HFF-Myc (cell line): ENCODE data around the gene MAST2.
"Not testable (repeated sequence)": the region's sequence is repeated elsewhere in the genome, so short reads cannot be mapped to it uniquely, and the experiment has no call there.

Experiments
- DNase-seq: peaks from one replicate; pipeline ENCODE4 v3.0.0-alpha.2; 2011; ENCODE audit warnings: low read depth; ENCODE audit errors: extremely low read depth
- H3K4me3 ChIP-seq: replicated peaks from 2 replicates; pipeline ENCODE4 v1.5.1; 2011; ENCODE audit warnings: low read depth, mild to moderate bottlenecking, control low read depth, low read length
- TF ChIP-seq, protein P1 (sequence below): IDR thresholded peaks from 2 replicates; pipeline ENCODE4 v1.5.1; 2012; ENCODE audit warnings: mild to moderate bottlenecking, low read depth, low read length, control low read depth; ENCODE audit errors: missing control alignments

The MAST2 gene

DNA sequence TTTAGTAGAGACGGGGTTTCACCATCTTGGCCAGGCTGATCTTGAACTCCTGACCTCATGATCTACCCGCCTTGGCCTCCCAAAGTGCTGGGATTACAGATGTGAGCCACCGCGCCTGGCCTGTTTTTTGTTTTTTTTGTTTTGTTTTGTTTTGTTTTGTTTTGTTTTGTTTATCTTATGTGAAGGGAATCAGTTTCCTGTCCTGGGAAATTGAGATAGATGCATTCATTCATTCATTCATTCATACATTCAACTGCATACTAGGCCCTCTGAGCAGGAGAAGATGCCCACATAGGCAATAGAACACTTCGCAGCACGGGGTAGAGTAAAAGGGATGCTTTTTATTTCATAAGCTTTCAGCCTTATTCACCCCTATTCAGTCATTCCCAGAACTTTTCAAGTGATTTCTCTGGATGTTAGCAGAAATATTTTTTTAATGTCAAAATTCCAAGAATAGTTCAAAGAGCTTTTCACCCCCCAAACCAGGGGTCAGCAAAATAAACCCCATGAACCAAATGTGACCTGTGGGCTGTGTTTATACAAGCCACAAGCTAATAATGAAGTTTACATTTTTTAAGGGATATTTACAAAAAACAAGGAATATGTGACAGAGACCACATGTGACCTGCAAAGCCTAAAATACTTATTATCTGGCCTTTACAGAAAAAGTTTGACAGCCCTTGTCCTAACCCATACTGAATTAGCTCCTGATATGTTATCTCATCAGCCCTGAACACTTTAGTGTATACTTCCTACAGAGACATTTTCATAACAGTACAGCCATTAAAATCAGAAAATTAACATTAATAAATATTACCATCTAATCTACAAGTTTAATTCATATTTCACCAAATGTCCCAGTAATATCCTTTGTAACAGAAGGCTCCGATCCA lies 127.1 kb downstream of the MAST2 start:
- TF ChIP-seq, protein P1, sequence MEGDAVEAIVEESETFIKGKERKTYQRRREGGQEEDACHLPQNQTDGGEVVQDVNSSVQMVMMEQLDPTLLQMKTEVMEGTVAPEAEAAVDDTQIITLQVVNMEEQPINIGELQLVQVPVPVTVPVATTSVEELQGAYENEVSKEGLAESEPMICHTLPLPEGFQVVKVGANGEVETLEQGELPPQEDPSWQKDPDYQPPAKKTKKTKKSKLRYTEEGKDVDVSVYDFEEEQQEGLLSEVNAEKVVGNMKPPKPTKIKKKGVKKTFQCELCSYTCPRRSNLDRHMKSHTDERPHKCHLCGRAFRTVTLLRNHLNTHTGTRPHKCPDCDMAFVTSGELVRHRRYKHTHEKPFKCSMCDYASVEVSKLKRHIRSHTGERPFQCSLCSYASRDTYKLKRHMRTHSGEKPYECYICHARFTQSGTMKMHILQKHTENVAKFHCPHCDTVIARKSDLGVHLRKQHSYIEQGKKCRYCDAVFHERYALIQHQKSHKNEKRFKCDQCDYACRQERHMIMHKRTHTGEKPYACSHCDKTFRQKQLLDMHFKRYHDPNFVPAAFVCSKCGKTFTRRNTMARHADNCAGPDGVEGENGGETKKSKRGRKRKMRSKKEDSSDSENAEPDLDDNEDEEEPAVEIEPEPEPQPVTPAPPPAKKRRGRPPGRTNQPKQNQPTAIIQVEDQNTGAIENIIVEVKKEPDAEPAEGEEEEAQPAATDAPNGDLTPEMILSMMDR = no peak
- no peak overlapping the region for H3K4me3 ChIP-seq
- no peak for DNase-seq

DNA sequence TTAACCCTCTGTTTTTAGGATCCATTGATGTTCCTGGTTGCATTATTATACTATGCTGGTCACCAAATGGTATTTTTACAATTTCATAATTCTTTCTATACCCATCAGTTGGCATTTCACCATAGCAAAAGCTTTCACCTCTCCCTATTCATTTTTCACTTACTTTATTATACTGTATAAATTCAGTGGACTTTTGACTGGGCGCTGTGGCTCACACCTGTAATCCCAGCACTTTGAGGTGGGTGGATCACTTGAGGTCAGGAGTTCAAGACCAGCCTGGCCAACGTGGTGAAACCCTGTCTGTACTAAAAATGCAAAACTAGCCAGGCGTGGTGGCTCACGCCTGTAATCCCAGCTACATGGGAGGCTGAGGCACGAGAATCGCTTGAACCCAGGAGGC lies 128.8 kb downstream of the MAST2 start:
- not testable (repeated sequence) for DNase-seq, H3K4me3 ChIP-seq

DNA sequence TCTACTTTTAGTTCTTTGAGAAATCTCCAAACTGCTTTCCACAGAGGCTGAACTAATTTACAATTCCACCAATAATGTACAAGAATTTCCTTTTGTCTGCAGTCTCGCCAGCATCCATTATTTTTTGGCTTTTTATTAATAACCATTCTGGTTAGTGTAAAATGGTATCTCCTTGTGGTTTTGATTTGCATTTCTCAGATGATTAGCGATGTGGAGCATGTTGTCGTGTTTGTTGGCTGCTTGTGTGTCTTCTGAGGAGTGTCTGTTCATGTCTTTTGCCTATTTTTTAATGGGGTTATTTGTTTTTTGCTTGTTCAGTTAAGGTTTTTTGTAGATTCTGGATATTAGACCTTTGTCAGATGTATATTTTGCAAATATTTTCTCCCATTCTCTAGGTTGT lies 131.5 kb downstream of the MAST2 start:
- no peak for DNase-seq
- H3K4me3 ChIP-seq = no peak overlapping the region
- TF ChIP-seq, protein P1 = no peak

DNA sequence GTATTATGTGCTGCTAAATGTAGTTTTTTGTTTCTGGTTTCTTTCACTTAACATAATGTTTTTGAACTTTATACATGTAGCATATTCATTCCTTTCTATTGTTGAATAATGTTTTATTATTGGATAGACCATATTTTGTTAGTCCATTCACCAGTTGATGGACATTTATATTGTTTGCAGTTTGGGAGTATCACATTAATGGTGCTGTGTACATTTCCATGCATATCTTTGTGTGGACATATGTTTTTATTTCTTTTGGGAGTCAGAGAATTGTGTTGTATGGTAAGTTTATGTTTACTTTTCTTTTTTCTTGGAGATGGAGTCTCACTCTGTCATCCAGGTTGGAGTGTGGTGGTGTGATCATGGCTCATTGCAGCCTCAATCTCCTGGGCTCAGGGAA lies 134.6 kb downstream of the MAST2 start:
- TF ChIP-seq, protein P1 = no peak

DNA sequence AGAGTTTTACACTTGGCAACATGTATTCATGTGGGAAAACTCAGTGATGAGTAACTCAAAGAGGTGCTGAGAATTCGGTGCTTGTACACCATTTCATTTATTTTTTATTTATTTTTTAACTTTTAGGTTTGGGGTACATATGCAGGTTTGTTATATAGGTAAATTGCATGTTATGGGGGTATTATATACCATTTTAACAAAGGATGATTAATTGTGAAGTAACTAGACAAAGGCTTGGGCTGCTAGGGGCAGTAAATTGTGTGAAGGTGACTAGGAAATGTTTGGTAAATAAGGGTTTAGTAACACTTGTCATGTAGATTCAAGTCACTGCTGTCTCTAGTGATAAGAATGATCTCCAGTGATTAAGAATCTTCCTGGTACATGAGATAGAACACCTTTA lies 139.0 kb downstream of the MAST2 start:
- DNase-seq = no peak
- H3K4me3 ChIP-seq = no peak overlapping the region
- TF ChIP-seq, protein P1 = no peak

More for the DNA sequence above, 134.6 kb downstream of the MAST2 start:
- no peak overlapping the region for H3K4me3 ChIP-seq
- no peak for DNase-seq

DNA sequence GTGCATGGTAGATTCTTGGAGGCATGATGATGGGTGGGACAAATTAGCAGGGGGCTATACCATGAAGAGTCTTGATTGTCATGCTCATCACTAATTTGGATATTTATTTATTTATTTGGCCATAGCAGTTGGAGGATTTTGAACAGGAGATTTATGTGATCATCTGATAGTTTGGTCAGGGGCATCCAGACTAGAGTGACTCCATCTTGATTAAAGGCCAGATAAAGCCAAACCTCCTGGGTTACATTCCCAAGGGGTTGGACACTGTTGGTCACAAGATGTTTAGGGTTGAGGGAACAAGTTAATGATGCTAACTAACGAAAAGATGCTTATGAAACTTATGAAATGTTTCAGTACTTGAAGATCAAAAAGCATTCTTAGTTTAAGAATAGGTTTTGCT lies 139.8 kb downstream of the MAST2 start:
- no peak overlapping the region for H3K4me3 ChIP-seq
- DNase-seq = no peak
- TF ChIP-seq, protein P1 = no peak

DNA sequence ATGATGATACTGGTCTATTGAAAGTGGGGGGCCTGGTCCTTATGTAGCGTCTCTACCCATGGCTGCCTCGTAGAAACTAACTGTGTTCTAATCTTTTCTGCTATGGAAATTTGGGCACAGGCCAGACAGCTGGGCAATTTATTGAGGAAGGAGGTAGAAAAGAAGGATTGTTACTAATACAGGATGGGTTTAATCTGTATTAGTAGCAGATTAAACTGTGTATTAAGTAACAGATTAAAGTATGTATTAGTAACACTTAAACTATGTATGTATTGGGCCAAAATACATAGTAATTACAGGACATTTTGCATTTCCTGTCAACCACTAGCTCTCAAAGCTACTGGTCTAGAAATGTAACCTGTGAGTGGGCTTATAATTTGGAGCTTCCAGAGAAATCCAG lies 142.0 kb downstream of the MAST2 start:
- no peak overlapping the region for H3K4me3 ChIP-seq
- TF ChIP-seq, protein P1 = no peak
- DNase-seq = no peak

DNA sequence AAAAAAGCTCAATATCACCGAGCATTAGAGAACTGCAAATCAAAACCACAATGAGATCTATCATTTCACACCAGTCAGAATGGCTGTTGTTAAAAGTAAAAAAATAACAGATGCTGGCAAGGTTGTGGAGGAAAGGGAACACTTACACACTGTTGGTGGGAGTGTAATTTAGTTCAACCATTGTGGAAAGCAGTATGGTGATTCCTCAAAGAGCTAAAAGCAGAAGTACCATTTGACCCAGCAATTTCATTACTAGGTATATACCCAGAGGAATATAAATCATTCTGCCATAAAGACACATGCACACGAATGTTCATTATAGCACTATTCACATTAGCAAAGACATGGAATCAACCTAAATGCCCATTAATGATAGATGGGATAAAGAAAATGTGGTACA lies 146.1 kb downstream of the MAST2 start:
- not testable (repeated sequence) for H3K4me3 ChIP-seq, DNase-seq
